SK-N-SH treated with all-trans-retinoic acid at 6 μM for 48 hours (cell line): ENCODE data around the gene SDR42E2.

Experiments used
- ATAC-seq: fragments of 200-7000 bp; cut with Tn5 transposase; 3 replicates; pipeline ENCODE4 v1.9.1; 2020; ENCODE audit warnings: mild to moderate bottlenecking, moderate library complexity
- ARNTL ChIP-seq: fragments of 450-650 bp; formaldehyde crosslinking; IDR thresholded peaks from 2 replicates; pipeline ENCODE4 v1.5.0; 2020; ENCODE audit warnings: low read depth, mild to moderate bottlenecking, moderate library complexity, borderline replicate concordance
- CREB5 ChIP-seq: fragments of 250-450 bp; sonication (Bioruptor Pico); IDR thresholded peaks from 2 replicates; pipeline ENCODE4 v1.5.1; 2020; ENCODE audit warnings: low read depth, mild to moderate bottlenecking, moderate library complexity
- CSDC2 ChIP-seq: fragments of 250-450 bp; sonication (Bioruptor Pico); IDR thresholded peaks from 2 replicates; pipeline ENCODE4 v1.5.0; 2020; ENCODE audit warnings: mild to moderate bottlenecking, moderate library complexity
- ESRRG ChIP-seq: fragments of 250-450 bp; sonication (Bioruptor Pico); IDR thresholded peaks from 2 replicates; pipeline ENCODE4 v1.6.1; 2021; ENCODE audit warnings: mild to moderate bottlenecking
- GLIS3 ChIP-seq: fragments of 250-450 bp; sonication (Bioruptor Pico); IDR thresholded peaks from 2 replicates; pipeline ENCODE4 v1.5.0; 2020; ENCODE audit warnings: mild to moderate bottlenecking, moderate library complexity
- ISL1 ChIP-seq: fragments of 250-450 bp; sonication (Bioruptor Pico); IDR thresholded peaks from 2 replicates; pipeline ENCODE4 v2.1.2; 2022; ENCODE audit warnings: mild to moderate bottlenecking, moderate library complexity
- OSR1 ChIP-seq: fragments of 250-450 bp; sonication (Bioruptor Pico); IDR thresholded peaks from 2 replicates; pipeline ENCODE4 v1.8.0; 2022; ENCODE audit warnings: moderate library complexity, mild to moderate bottlenecking, inconsistent platforms
- PATZ1 ChIP-seq: fragments of 250-450 bp; sonication (Bioruptor Pico); IDR thresholded peaks from 2 replicates; pipeline ENCODE4 v1.8.0; 2020; ENCODE audit warnings: mild to moderate bottlenecking, moderate library complexity, borderline replicate concordance
- SNAI2 ChIP-seq: fragments of 250-450 bp; sonication (Bioruptor Pico); IDR thresholded peaks from 2 replicates; pipeline ENCODE4 v1.5.0; 2020; ENCODE audit warnings: mild to moderate bottlenecking, moderate library complexity
- TOX ChIP-seq: fragments of 250-450 bp; sonication (Bioruptor Pico); IDR thresholded peaks from 2 replicates; pipeline ENCODE4 v1.8.0; 2021; ENCODE audit warnings: mild to moderate bottlenecking, moderate library complexity, borderline replicate concordance
- TSHZ2 ChIP-seq: fragments of 250-450 bp; sonication (Bioruptor Pico); IDR thresholded peaks from 2 replicates; pipeline ENCODE4 v1.5.0; 2020; ENCODE audit warnings: mild to moderate bottlenecking, moderate library complexity
- ZC3H10 ChIP-seq: fragments of 250-450 bp; sonication (Bioruptor Pico); IDR thresholded peaks from 2 replicates; pipeline ENCODE4 v1.5.1; 2021; ENCODE audit warnings: mild to moderate bottlenecking, moderate library complexity
- ZFP3 ChIP-seq: fragments of 250-450 bp; sonication (Bioruptor Pico); IDR thresholded peaks from 2 replicates; pipeline ENCODE4 v1.5.0; 2020; ENCODE audit warnings: mild to moderate bottlenecking, moderate library complexity
- ZFP30 ChIP-seq: fragments of 450-650 bp; formaldehyde crosslinking; IDR thresholded peaks from 2 replicates; pipeline ENCODE4 v1.5.0; 2022; ENCODE audit warnings: mild to moderate bottlenecking, moderate library complexity
- ZNF565 ChIP-seq: fragments of 450-650 bp; formaldehyde crosslinking; conservative IDR thresholded peaks from 2 replicates; pipeline ENCODE4 v1.5.0; 2020; ENCODE audit warnings: low read depth, mild to moderate bottlenecking, moderate library complexity
- ZNF70 ChIP-seq: fragments of 450-650 bp; formaldehyde crosslinking; IDR thresholded peaks from 2 replicates; pipeline ENCODE4 v1.5.0; 2020; ENCODE audit warnings: mild to moderate bottlenecking, moderate library complexity
- ZNF8 ChIP-seq: fragments of 450-650 bp; formaldehyde crosslinking; IDR thresholded peaks from 2 replicates; pipeline ENCODE4 v1.5.0; 2020; ENCODE audit warnings: mild to moderate bottlenecking, moderate library complexity

Gene SDR42E2

GRCh38 chr16:22205577-22206012 is 43.3 kb downstream of the SDR42E2 start:
- ATAC-seq: no peak

GRCh38 chr16:22206013-22206841 is 43.9 kb downstream of the SDR42E2 start, which contains the start of gene EEF2K:
TSS of gene EEF2K (plus strand) at chr16:22206278. CDS start at chr16:22225730, 19,452 bp downstream.
- TF ChIP-seq ARNTL (peak; percentile 83; the same call in 1 of the 2 replicates), CSDC2 (CRISPR knock-in tag) (peak; percentile 79; the same call in 1 of the 2 replicates), CREB5 (CRISPR knock-in tag) (no peak), ZNF70 (CRISPR knock-in tag) (no peak), TSHZ2 (peak; percentile 85), ZNF8 (CRISPR knock-in tag) (peak; percentile 24; the same call in 1 of the 2 replicates), ZFP3 (CRISPR knock-in tag) (peak; percentile 79), TOX (no peak)
- ATAC-seq: peak; percentile 93

More at GRCh38 chr16:22205577-22206012, 43.3 kb downstream of the SDR42E2 start:
- TF ChIP-seq PATZ1 (CRISPR knock-in tag) (no peak), ZC3H10 (CRISPR knock-in tag) (no peak), ZNF565 (CRISPR knock-in tag) (no peak), CREB5 (CRISPR knock-in tag) (no peak)

- TF ChIP-seq SNAI2 (CRISPR knock-in tag): no peak
- no peak for TF ChIP-seq GLIS3
- TF ChIP-seq ISL1: no peak
- peak; percentile 44; the same call in 1 of the 2 replicates for TF ChIP-seq ZNF8 (CRISPR knock-in tag)
- ATAC-seq: peak; percentile 69
Observed at GRCh38 chr16:22206842-22207714, 44.8 kb downstream of the SDR42E2 start.

GRCh38 chr16:22207715-22208360 is 45.5 kb downstream of the SDR42E2 start:
- TF ChIP-seq GLIS3: no peak
- TF ChIP-seq ZNF8 (CRISPR knock-in tag): no peak
- no peak for TF ChIP-seq ESRRG (CRISPR knock-in tag)
- no peak for TF ChIP-seq CREB5 (CRISPR knock-in tag)
- no peak for TF ChIP-seq ZFP30
- TF ChIP-seq OSR1 (CRISPR knock-in tag): no peak
- ATAC-seq: no peak
